ENCODE data around the gene MFAP1.

DNA sequence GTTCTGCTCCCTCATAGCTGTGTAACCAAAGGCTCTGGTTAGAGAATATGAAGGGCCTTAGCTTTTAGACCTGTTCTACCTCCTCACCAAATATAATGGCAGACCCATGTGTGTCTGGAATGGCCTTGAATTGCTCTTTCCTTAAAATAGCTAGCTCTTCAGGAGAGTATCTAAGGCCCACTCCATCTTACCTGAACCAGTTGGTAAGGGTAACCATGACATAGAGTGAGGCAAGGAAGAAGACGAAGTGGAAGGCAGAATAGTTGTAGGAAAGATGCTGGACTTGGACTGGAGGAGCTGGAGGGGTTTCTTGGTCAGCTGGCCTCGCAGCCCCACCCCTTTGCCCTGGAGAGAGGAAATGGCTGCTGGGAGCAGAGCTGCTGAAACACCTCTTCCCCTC is 29.3 kb downstream of the MFAP1 start:
- TF ChIP-seq, protein P1, sequence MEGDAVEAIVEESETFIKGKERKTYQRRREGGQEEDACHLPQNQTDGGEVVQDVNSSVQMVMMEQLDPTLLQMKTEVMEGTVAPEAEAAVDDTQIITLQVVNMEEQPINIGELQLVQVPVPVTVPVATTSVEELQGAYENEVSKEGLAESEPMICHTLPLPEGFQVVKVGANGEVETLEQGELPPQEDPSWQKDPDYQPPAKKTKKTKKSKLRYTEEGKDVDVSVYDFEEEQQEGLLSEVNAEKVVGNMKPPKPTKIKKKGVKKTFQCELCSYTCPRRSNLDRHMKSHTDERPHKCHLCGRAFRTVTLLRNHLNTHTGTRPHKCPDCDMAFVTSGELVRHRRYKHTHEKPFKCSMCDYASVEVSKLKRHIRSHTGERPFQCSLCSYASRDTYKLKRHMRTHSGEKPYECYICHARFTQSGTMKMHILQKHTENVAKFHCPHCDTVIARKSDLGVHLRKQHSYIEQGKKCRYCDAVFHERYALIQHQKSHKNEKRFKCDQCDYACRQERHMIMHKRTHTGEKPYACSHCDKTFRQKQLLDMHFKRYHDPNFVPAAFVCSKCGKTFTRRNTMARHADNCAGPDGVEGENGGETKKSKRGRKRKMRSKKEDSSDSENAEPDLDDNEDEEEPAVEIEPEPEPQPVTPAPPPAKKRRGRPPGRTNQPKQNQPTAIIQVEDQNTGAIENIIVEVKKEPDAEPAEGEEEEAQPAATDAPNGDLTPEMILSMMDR (IDR thresholded peaks at IDR 0.05; ENCODE audit: insufficient read depth, low read length, poor library complexity, severe bottlenecking), result no peak
- TF ChIP-seq EZH2phosphoT487 (conservative IDR thresholded peaks at IDR 0.05; ENCODE audit: low read length), result no peak

Measured in SU-DHL-6 (cell line).